HG03066 (cell line): ENCODE results near the gene CCDC33.
"Not testable (repeated sequence)": the region's sequence is repeated elsewhere in the genome, so short reads cannot be mapped to it uniquely, and the experiment has no call there.

Experiments
- ATAC-seq: cut with Tn5 transposase; IDR thresholded peaks from one replicate; pipeline ENCODE4 v1.9.1; 2021; ENCODE audit warnings: low read depth; ENCODE audit not compliant: unreplicated experiment

Gene CCDC33

GRCh38 chr15:74352393-74352910, 116.3 kb downstream of the CCDC33 start:
- no peak for ATAC-seq

GRCh38 chr15:74353992-74354391, 117.9 kb downstream of the CCDC33 start:
- not testable (repeated sequence) for ATAC-seq

- ATAC-seq, result not testable (repeated sequence)
Measured at GRCh38 chr15:74356050-74356449, 119.9 kb downstream of the CCDC33 start.

- not testable (repeated sequence) for ATAC-seq
Measured at GRCh38 chr15:74357514-74357913, 121.4 kb downstream of the CCDC33 start.

GRCh38 chr15:74359376-74359775, 123.2 kb downstream of the CCDC33 start:
- ATAC-seq, result not testable (repeated sequence)

GRCh38 chr15:74360855-74361254, 124.7 kb downstream of the CCDC33 start:
- ATAC-seq, result not testable (repeated sequence)

GRCh38 chr15:74362482-74362881, 126.4 kb downstream of the CCDC33 start:
- ATAC-seq, result no peak

GRCh38 chr15:74364936-74365597, 128.9 kb downstream of the CCDC33 start:
- no peak for ATAC-seq

- ATAC-seq, result no peak
Measured at GRCh38 chr15:74365598-74366445, 129.7 kb downstream of the CCDC33 start.

- no peak for ATAC-seq
Measured at GRCh38 chr15:74367296-74367854, 131.2 kb downstream of the CCDC33 start, which contains the start of gene CYP11A1. Gene CYP11A1, minus strand, starts transcription at chr15:74367646. Its CDS starts 61 bp downstream, at chr15:74367585.

- ATAC-seq, result no peak
Measured at GRCh38 chr15:74368121-74368520, 132.0 kb downstream of the CCDC33 start.

- no peak for ATAC-seq
Measured at GRCh38 chr15:74369084-74369745, 133.1 kb downstream of the CCDC33 start.

- ATAC-seq, result no peak
Measured at GRCh38 chr15:74369756-74370155, 133.6 kb downstream of the CCDC33 start.

- ATAC-seq, result no peak
Measured at GRCh38 chr15:74370471-74370870, 134.3 kb downstream of the CCDC33 start.

GRCh38 chr15:74373056-74373650, 137.0 kb downstream of the CCDC33 start:
- no peak for ATAC-seq

GRCh38 chr15:74373731-74374647, 137.9 kb downstream of the CCDC33 start:
- peak; percentile 76 for ATAC-seq

- no peak for ATAC-seq
Measured at GRCh38 chr15:74374648-74375302, 138.6 kb downstream of the CCDC33 start.

- ATAC-seq, result no peak
Measured at GRCh38 chr15:74375303-74375693, 139.2 kb downstream of the CCDC33 start.

GRCh38 chr15:74376226-74376625, 140.1 kb downstream of the CCDC33 start:
- ATAC-seq, result no peak
